ENCODE results near the gene CLDND2. TPM values are rescaled to one million over a fixed set of nuclear protein-coding genes. Genes with fewer than 3 reads are reported as not detected.

CLDND2 gene
- total and polyA plus RNA-seq, 10 of the 15 experiments (the other 5 are each of a cell fraction or from before 2014, with no cell fraction given): 0.24 to 7.1 (median 1.8) TPM; not detected in 1

GRCh38 chr19:51370230-51370629 lies 1.4 kb upstream of the CLDND2 start:
- RAD21 ChIA-PET (ENCODE audit: unreplicated experiment): no interaction called here

More at GRCh38 chr19:51370230-51370629, 1.4 kb upstream of the CLDND2 start:
- H3K9me3 ChIP-seq (replicated peaks; ENCODE audit: control insufficient read depth, insufficient read depth, low read length): no peaks in the 10 kb centered on the region
- FAIRE-seq (no peak), DNase-seq (ENCODE audit: low read depth, low spot score) (no peak), ATAC-seq (no peak)
- TF ChIP-seq MTA3 (IDR thresholded peaks at IDR 0.05; ENCODE audit: borderline replicate concordance, low read length): no peak
- TF ChIP-seq, protein P1, sequence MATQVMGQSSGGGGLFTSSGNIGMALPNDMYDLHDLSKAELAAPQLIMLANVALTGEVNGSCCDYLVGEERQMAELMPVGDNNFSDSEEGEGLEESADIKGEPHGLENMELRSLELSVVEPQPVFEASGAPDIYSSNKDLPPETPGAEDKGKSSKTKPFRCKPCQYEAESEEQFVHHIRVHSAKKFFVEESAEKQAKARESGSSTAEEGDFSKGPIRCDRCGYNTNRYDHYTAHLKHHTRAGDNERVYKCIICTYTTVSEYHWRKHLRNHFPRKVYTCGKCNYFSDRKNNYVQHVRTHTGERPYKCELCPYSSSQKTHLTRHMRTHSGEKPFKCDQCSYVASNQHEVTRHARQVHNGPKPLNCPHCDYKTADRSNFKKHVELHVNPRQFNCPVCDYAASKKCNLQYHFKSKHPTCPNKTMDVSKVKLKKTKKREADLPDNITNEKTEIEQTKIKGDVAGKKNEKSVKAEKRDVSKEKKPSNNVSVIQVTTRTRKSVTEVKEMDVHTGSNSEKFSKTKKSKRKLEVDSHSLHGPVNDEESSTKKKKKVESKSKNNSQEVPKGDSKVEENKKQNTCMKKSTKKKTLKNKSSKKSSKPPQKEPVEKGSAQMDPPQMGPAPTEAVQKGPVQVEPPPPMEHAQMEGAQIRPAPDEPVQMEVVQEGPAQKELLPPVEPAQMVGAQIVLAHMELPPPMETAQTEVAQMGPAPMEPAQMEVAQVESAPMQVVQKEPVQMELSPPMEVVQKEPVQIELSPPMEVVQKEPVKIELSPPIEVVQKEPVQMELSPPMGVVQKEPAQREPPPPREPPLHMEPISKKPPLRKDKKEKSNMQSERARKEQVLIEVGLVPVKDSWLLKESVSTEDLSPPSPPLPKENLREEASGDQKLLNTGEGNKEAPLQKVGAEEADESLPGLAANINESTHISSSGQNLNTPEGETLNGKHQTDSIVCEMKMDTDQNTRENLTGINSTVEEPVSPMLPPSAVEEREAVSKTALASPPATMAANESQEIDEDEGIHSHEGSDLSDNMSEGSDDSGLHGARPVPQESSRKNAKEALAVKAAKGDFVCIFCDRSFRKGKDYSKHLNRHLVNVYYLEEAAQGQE (IDR thresholded peaks at IDR 0.05; ENCODE audit: low read depth, low read length): no peak
- no TSS peak for BruUV-seq (replicated peaks)
- 99% methylated on average over 4 of the region's 4 CpGs for WGBS (ENCODE audit: insufficient coverage, insufficient replicate concordance, low lambda C conversion rate, missing lambda C conversion rate)
- ChIA-PET CTCF (interaction anchor here (3.7 kb wide), 1 partner anchor 24 kb away, joined by 14 read pairs; no protein-coding TSS in a partner anchor), POLR2A (no interaction called here), SMC1A (ENCODE audit: uncharacterized antibody, unreplicated experiment) (interaction anchor here (0.5 to 1.0 kb wide), 2 partner anchors 23 to 67 kb away, joined by 3 read pairs; no protein-coding TSS in a partner anchor)
- H3K36me3 ChIP-seq (ENCODE audit: control insufficient read depth in 2 of 2, insufficient read depth in 2 of 2, low read length in 1 of 2): no peaks in the 10 kb centered on the region
- peaks cover 17% of the 10 kb centered on the region for H3K79me2 ChIP-seq (ENCODE audit: control insufficient read depth, insufficient read depth, low read length)
- intact Hi-C loops (cut with micrococcal nuclease; ENCODE audit: unreplicated experiment): no loop called here
- H3K9ac ChIP-seq (ENCODE audit: control insufficient read depth, insufficient read depth, low read length): no peak overlapping the region
- peaks cover 40% of the 10 kb centered on the region for H3K4me1 ChIP-seq (ENCODE audit: control insufficient read depth, insufficient read depth, low read length)
- in situ Hi-C loops (cut with MboI): loop anchor here (25.0 kb wide), 1 partner anchor 1033 kb away; the partner anchor contains the start of gene KCNC3
- no peak overlapping the region for H3K27ac ChIP-seq (ENCODE audit: control insufficient read depth, insufficient read depth)
- no peak overlapping the region for H3K4me2 ChIP-seq (ENCODE audit: control insufficient read depth, insufficient read depth)
- H3K27me3 ChIP-seq (replicated peaks in 1 of 2; ENCODE audit: control insufficient read depth in 2 of 2, insufficient read depth in 2 of 2, low read length in 1 of 2): no peaks in the 10 kb centered on the region
- H3K4me3 ChIP-seq: no peak overlapping the region
- no peaks in the 10 kb centered on the region for H4K20me1 ChIP-seq (ENCODE audit: control insufficient read depth, insufficient read depth)
- no peak overlapping the region for H2AFZ ChIP-seq (ENCODE audit: control insufficient read depth, low read depth, low read length)
